Uterus (tissue), 4 donors: ENCODE measurements around the gene F2. TPM values are rescaled to one million over a fixed set of nuclear protein-coding genes. Genes with fewer than 3 reads are reported as not detected.
A peak's percentile ranks its signal among the peaks of the same experiment; 100 is the strongest.

Experiments used
- DNase-seq, 2 donors: peaks; one replicate each; pipeline ENCODE4 v3.0.0-alpha.2; 2019 to 2020
- H3K27ac ChIP-seq, 2 donors: fragments of 200-600 bp; sonication (generic); 1 replicate in 1 of 2; 2 replicates in 1 of 2; pipeline ENCODE4 v1.5.1; 2016 to 2018
- H3K27me3 ChIP-seq, 2 donors: fragments of 200-600 bp; sonication (generic); one replicate each; pipeline ENCODE4 v1.5.1; 2018 to 2019; ENCODE audit warnings: control low read depth in 1 of 2
- H3K36me3 ChIP-seq, 2 donors: fragments of 200-600 bp; sonication (generic); one replicate each; pipeline ENCODE4 v1.5.1; 2019; ENCODE audit warnings: control low read depth in 1 of 2
- H3K4me1 ChIP-seq, 2 donors: fragments of 200-600 bp; sonication (generic); one replicate each; pipeline ENCODE4 v1.5.1; 2018 to 2019; ENCODE audit warnings: control low read depth in 1 of 2
- H3K4me3 ChIP-seq, 2 donors: fragments of 200-600 bp; sonication (generic); 1 replicate in 1 of 2; 2 replicates in 1 of 2; pipeline ENCODE4 v1.5.1; 2018 to 2019; ENCODE audit warnings: mild to moderate bottlenecking in 1 of 2
- H3K9me3 ChIP-seq, 2 donors: fragments of 200-600 bp; sonication (generic); one replicate each; pipeline ENCODE4 v1.5.1; 2019; ENCODE audit warnings: control low read depth in 1 of 2
- POLR2A ChIP-seq, 2 donors: fragments of 450-650 bp; IDR thresholded peaks; one replicate each; pipeline ENCODE4 v1.6.1; 2016; ENCODE audit warnings: antibody characterized with exemption in 2 of 2, mild to moderate bottlenecking in 1 of 2, moderate library complexity in 1 of 2
- intact Hi-C: fragments of 100-400 bp; cut with DNase I; formaldehyde crosslinking; loops from one replicate; pipeline ENCODE4 v1.15.1; 2023; ENCODE audit warnings: low total_unique reads
- total RNA-seq, 4 donors: library from RNA; depleted of rRNA in 3 of 4; stranded (reverse); fragments of >200 nt in 3 of 4; gene quantifications; one replicate each; pipeline versions ENCODE4 v1.1.0 to v1.2.4, GENCODE V29; 2014 to 2023
- TF ChIP-seq, protein P1 (sequence below), 4 experiments: fragments of 200-600 bp in 2 of 4; fragments of 450-650 bp in 2 of 4; sonication (generic) in 2 of 4; IDR thresholded peaks; one replicate each; pipeline ENCODE4 v1.5.1; 2016 to 2019; ENCODE audit warnings: antibody characterized with exemption in 4 of 4, mild to moderate bottlenecking in 2 of 4, moderate library complexity in 1 of 4
- donor health status: DM: yes; HTN: yes; CAD: no.

Gene F2
- total RNA-seq, 4 donors from 2014 or later = 0.27 TPM; not detected in 3

DNA sequence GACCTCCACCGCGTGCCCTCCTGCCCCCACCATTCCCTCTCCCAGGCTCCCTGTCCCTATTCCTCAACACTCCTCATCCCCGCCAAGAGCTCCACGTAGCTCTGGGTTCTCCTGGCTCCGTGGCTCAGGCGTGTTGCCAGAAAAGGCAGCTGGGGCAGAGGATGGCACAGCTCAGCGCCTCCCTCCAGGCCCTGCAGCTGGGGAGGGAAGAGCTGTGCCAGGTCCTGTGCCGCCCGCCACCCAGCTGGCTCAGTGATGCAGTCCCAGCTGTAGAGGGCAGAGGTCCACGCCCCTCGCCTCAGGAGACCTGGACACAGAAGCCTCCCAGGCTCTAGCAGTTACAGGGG lies 22.8 kb upstream of the F2 start:
- Histone ChIP-seq H3K36me3 (no peaks in the 10 kb centered on the region), H3K27me3 (no peaks in the 10 kb centered on the region), H3K4me1 (peaks cover 16 to 43% of the 10 kb centered on the region in 2 donors), H3K9me3 (no peaks in the 10 kb centered on the region), H3K4me3 (no peak overlapping the region), H3K27ac (peak overlapping the region; percentile 39 to 89)
- intact Hi-C loops = no loop called here
- no peak for DNase-seq
- TF ChIP-seq, protein P1, sequence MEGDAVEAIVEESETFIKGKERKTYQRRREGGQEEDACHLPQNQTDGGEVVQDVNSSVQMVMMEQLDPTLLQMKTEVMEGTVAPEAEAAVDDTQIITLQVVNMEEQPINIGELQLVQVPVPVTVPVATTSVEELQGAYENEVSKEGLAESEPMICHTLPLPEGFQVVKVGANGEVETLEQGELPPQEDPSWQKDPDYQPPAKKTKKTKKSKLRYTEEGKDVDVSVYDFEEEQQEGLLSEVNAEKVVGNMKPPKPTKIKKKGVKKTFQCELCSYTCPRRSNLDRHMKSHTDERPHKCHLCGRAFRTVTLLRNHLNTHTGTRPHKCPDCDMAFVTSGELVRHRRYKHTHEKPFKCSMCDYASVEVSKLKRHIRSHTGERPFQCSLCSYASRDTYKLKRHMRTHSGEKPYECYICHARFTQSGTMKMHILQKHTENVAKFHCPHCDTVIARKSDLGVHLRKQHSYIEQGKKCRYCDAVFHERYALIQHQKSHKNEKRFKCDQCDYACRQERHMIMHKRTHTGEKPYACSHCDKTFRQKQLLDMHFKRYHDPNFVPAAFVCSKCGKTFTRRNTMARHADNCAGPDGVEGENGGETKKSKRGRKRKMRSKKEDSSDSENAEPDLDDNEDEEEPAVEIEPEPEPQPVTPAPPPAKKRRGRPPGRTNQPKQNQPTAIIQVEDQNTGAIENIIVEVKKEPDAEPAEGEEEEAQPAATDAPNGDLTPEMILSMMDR (IDR thresholded peaks at IDR 0.05) = no peak
- TF ChIP-seq POLR2A (IDR thresholded peaks at IDR 0.05) = no peak

GRCh38 chr11:46697303-46697702 lies 21.7 kb upstream of the F2 start:
- Histone ChIP-seq H3K4me3 (no peak overlapping the region), H3K4me1 (peaks cover 22 to 43% of the 10 kb centered on the region in 2 donors), H3K9me3 (no peaks in the 10 kb centered on the region), H3K27me3 (no peaks in the 10 kb centered on the region), H3K27ac (peak overlapping the region; percentile 25 to 89), H3K36me3 (no peaks in the 10 kb centered on the region)
- intact Hi-C loops = no loop called here
- TF ChIP-seq, protein P1 (IDR thresholded peaks at IDR 0.05) = no peak
- TF ChIP-seq POLR2A (IDR thresholded peaks at IDR 0.05) = no peak
- DNase-seq = no peak

DNA sequence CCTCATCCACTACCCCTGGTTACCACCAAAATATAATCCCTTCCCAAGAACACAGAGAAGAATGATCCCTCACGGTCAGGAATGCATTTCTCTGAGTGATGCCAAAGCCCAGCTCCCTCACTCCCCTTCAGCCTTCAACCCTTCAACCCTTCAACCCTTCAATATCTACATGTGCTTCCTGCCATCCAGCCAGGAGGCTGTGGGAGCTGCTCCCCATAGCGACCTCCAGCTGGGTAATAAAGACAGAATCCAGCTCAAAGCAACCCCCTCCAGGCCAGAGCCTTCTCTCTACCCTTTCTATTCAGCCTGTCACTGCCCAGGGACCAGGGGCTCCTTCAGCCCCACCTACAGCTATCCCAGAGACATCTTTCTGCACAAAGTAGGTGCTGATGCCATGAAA lies 21.3 kb upstream of the F2 start:
- Histone ChIP-seq H3K4me1 (peaks cover 24 to 43% of the 10 kb centered on the region in 2 donors), H3K27me3 (no peaks in the 10 kb centered on the region), H3K9me3 (no peaks in the 10 kb centered on the region), H3K27ac (peak overlapping the region; percentile 25 to 89), H3K4me3 (no peak overlapping the region), H3K36me3 (no peaks in the 10 kb centered on the region)
- intact Hi-C loops = no loop called here
- TF ChIP-seq, protein P1 (IDR thresholded peaks at IDR 0.05) = no peak
- no peak for TF ChIP-seq POLR2A (IDR thresholded peaks at IDR 0.05)
- no peak for DNase-seq

DNA sequence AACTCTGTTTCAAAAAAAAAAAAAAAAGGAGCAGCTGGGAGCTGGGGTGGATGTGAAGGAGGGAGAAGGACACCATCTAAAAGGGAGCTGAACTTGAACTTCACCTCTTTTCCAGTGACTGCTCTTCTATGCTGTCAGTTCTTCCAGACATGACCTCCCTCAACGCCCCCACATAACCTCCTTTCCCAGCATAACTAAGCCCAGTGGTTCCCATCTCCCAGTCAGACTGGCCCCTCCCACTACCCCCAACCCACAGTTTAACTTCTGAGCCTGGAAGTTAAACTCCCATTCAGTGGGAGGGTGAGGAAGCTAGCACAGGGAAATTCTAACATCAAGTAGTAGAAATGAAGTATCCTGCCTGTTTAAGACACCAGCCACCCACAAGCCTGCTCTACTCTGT lies 20.4 kb upstream of the F2 start:
- Histone ChIP-seq H3K4me3 (peak overlapping the region in 1 of 2 donors; percentile 82), H3K27me3 (no peaks in the 10 kb centered on the region), H3K9me3 (no peaks in the 10 kb centered on the region), H3K36me3 (no peaks in the 10 kb centered on the region), H3K4me1 (peaks cover 24 to 43% of the 10 kb centered on the region in 2 donors), H3K27ac (peak overlapping the region in 1 of 2 donors; percentile 89)
- intact Hi-C loops = no loop called here
- TF ChIP-seq, protein P1 (IDR thresholded peaks at IDR 0.05) = no peak
- DNase-seq = no peak

GRCh38 chr11:46700241-46701077 lies 18.6 kb upstream of the F2 start, which contains the start of the genes ARHGAP1 and ZNF408:
ARHGAP1 (minus strand) TSS chr11:46700619; CDS start chr11:46696107, 4,512 bp downstream.
ZNF408 (plus strand) TSS chr11:46701031; CDS start chr11:46701048, 17 bp downstream.
- Histone ChIP-seq H3K4me1 (peaks cover 24 to 31% of the 10 kb centered on the region in 2 donors), H3K36me3 (no peaks in the 10 kb centered on the region), H3K27ac (peak within 1 kb of the TSS; percentile 89 to 96), H3K9me3 (no peaks in the 10 kb centered on the region), H3K27me3 (no peaks in the 10 kb centered on the region), H3K4me3 (peak within 1 kb of the TSS; percentile 82 to 92)
- intact Hi-C loops = no loop called here
- peak; percentile 74 to 80 for TF ChIP-seq POLR2A (IDR thresholded peaks at IDR 0.05)
- TF ChIP-seq, protein P1 (IDR thresholded peaks at IDR 0.05) = peak in 1 of 4 experiments; percentile 5
- DNase-seq = peak; percentile 99
